Fibroblast of skin of left biceps (primary cell): Measurements from ENCODE around the gene PDZK1.
"Not testable (repeated sequence)": the region's sequence is repeated elsewhere in the genome, so short reads cannot be mapped to it uniquely, and the experiment has no call there.

Source experiments
- DNase-seq, 2 experiments: peaks; one replicate each; pipeline ENCODE4 v3.0.0-alpha.2; 2013; ENCODE audit warnings: low read depth in 2 of 2

PDZK1 gene

GRCh38 chr1:145707183-145707867 lies at the start of gene PDZK1:
PDZK1 (minus strand) TSS chr1:145707368; CDS start chr1:145688021, 19,347 bp downstream.
- DNase-seq = no peak

GRCh38 chr1:145751491-145752037 lies 44.4 kb upstream of the PDZK1 start:
- DNase-seq = peak; percentile 91 to 93

- no peak for DNase-seq
Observed at GRCh38 chr1:145750426-145750825, 43.3 kb upstream of the PDZK1 start.

- DNase-seq = no peak
Observed at GRCh38 chr1:145747398-145748247, 40.5 kb upstream of the PDZK1 start.

GRCh38 chr1:145740269-145740668 lies 33.1 kb upstream of the PDZK1 start:
- peak in 1 of 2 experiments; percentile 11 for DNase-seq

GRCh38 chr1:145736191-145736590 lies 29.0 kb upstream of the PDZK1 start:
- no peak for DNase-seq

- DNase-seq = no peak
Observed at GRCh38 chr1:145730900-145731299, 23.7 kb upstream of the PDZK1 start.

GRCh38 chr1:145730467-145730866 lies 23.3 kb upstream of the PDZK1 start:
- no peak for DNase-seq

GRCh38 chr1:145729666-145730436 lies 22.7 kb upstream of the PDZK1 start:
- peak in 1 of 2 experiments; percentile 33 for DNase-seq

- DNase-seq = no peak
Observed at GRCh38 chr1:145729196-145729595, 22.0 kb upstream of the PDZK1 start.

GRCh38 chr1:145726193-145726592 lies 19.0 kb upstream of the PDZK1 start:
- DNase-seq = not testable (repeated sequence)

GRCh38 chr1:145720878-145721671 lies 13.9 kb upstream of the PDZK1 start:
- DNase-seq = peak in 1 of 2 experiments; percentile 12

- peak; percentile 29 to 33 for DNase-seq
Observed at GRCh38 chr1:145720556-145720877, 13.3 kb upstream of the PDZK1 start.

- no peak for DNase-seq
Observed at GRCh38 chr1:145719230-145720079, 12.3 kb upstream of the PDZK1 start, which contains the start of gene CD160. CD160 (plus strand) TSS chr1:145719499; CDS start chr1:145728328, 8,829 bp downstream.

- not testable (repeated sequence) for DNase-seq
Observed at GRCh38 chr1:145718465-145718864, 11.3 kb upstream of the PDZK1 start.

- no peak for DNase-seq
Observed at GRCh38 chr1:145717833-145718232, 10.7 kb upstream of the PDZK1 start.

- no peak for DNase-seq
Observed at GRCh38 chr1:145716641-145717345, 9.6 kb upstream of the PDZK1 start.

GRCh38 chr1:145714524-145715111 lies 7.5 kb upstream of the PDZK1 start:
- DNase-seq = no peak

GRCh38 chr1:145711213-145711651 lies 4.1 kb upstream of the PDZK1 start:
- DNase-seq = no peak
